K562 (cell line): ENCODE measurements around the gene DOCK4. TPM values are rescaled to one million over a fixed set of nuclear protein-coding genes. Genes with fewer than 3 reads are reported as not detected.

Source experiments
- ATAC-seq: fragments of 200-7000 bp; cut with Tn5 transposase; 3 replicates; pipeline ENCODE4 v1.9.1; 2020; ENCODE audit warnings: moderate library complexity
- BruUV-seq: library from RNA; stranded (reverse); fragments of 400-500 nt; replicated peaks from 2 replicates; lab custom pipeline; 2021; lab: Mats Ljungman, UMichigan
- CTCF ChIA-PET: fragments of 300-600 bp; formaldehyde crosslinking; extraction: SDS; loops from one replicate; lab custom pipeline; 2021; ENCODE audit warnings: low intra/inter-chr PET ratio; lab: Yijun Ruan, JAX
- POLR2A ChIA-PET: fragments of 300-600, 350-650 bp; sonication (Branson Sonifier 250); formaldehyde crosslinking; extraction: SDS; loops from one replicate; lab custom pipeline; 2021; ENCODE audit warnings: antibody characterized with exemption, inconsistent platforms; lab: Yijun Ruan, JAX
- DNase-seq, 4 experiments: peaks; one replicate each; pipeline versions ENCODE4 v3.0.0 to v3.0.0-alpha.2; 2011 to 2018; ENCODE audit warnings: low spot score in 3 of 4, mixed read lengths in 3 of 4; ENCODE audit errors: extremely low read depth in 1 of 4
- FAIRE-seq: peaks from 2 replicates; lab custom pipeline; 2011; peaks lifted over from hg19 to GRCh38; lab: Jason Lieb, UNC
- H2AFZ ChIP-seq: 2 replicates; pipeline ENCODE4 v1.6.0; 2011; ENCODE audit warnings: low read depth, low read length, control low read depth, inconsistent platforms
- H3K27ac ChIP-seq: fragments of 200-600 bp; 3 replicates; pipeline ENCODE4 v1.8.0; 2011; ENCODE audit warnings: low read depth, mild to moderate bottlenecking, control low read depth, inconsistent platforms, low read length, moderate library complexity, mixed read lengths; ENCODE audit errors: extremely low read depth
- H3K27me3 ChIP-seq, 2 experiments: fragments of 300-600 bp in 1 of 2; 2 replicates in 1 of 2; 3 replicates in 1 of 2; pipeline versions ENCODE4 v1.6.0 to v1.8.0; 2011; ENCODE audit warnings: inconsistent platforms in 2 of 2, low read length in 2 of 2, mild to moderate bottlenecking in 1 of 2, mixed read lengths in 1 of 2, moderate library complexity in 1 of 2; ENCODE audit not compliant: control insufficient read depth in 2 of 2, insufficient read depth in 2 of 2
- H3K36me3 ChIP-seq: fragments of 300-600 bp; 3 replicates; pipeline ENCODE4 v1.8.0; 2011; ENCODE audit warnings: mild to moderate bottlenecking, low read length, inconsistent platforms; ENCODE audit not compliant: control insufficient read depth, insufficient read depth
- H3K4me1 ChIP-seq, 2 experiments: fragments of 200-600 bp in 1 of 2; replicated peaks in 1 of 2; 2 replicates in 1 of 2; 3 replicates in 1 of 2; pipeline versions ENCODE4 v1.5.1 to v1.8.0; 2011; ENCODE audit warnings: inconsistent platforms in 2 of 2, low read length in 2 of 2, mild to moderate bottlenecking in 1 of 2, mixed read lengths in 1 of 2, moderate library complexity in 1 of 2; ENCODE audit not compliant: control insufficient read depth in 2 of 2, insufficient read depth in 2 of 2
- H3K4me2 ChIP-seq: 2 replicates; pipeline ENCODE4 v1.6.1; 2011; ENCODE audit warnings: low read length, control low read depth, inconsistent platforms, mixed read lengths; ENCODE audit not compliant: insufficient read depth
- H3K4me3 ChIP-seq: fragments of 200-600 bp; sonication (generic), shearing (Covaris generic); 2 replicates; pipeline ENCODE4 v1.5.1; 2016; ENCODE audit warnings: control low read depth, inconsistent platforms
- H3K79me2 ChIP-seq: fragments of 200-600 bp; 3 replicates; pipeline ENCODE4 v1.8.0; 2011; ENCODE audit warnings: low read length, inconsistent platforms; ENCODE audit not compliant: control insufficient read depth, insufficient read depth
- H3K9ac ChIP-seq, 2 experiments: 2 replicates each; pipeline versions ENCODE4 v1.6.0 to v1.6.1; 2011; ENCODE audit warnings: low read depth in 2 of 2, low read length in 2 of 2, control low read depth in 1 of 2, inconsistent platforms in 1 of 2, mild to moderate bottlenecking in 1 of 2, mixed read lengths in 1 of 2; ENCODE audit not compliant: insufficient read depth in 1 of 2
- H3K9me1 ChIP-seq: one replicate; pipeline ENCODE4 v1.6.0; 2011; ENCODE audit warnings: inconsistent platforms, mild to moderate bottlenecking, low read length, moderate library complexity; ENCODE audit not compliant: control insufficient read depth, insufficient read depth
- H3K9me3 ChIP-seq: replicated peaks from 2 replicates; pipeline ENCODE4 v1.5.1; 2011; ENCODE audit warnings: low read depth, low read length, inconsistent platforms; ENCODE audit not compliant: control insufficient read depth, insufficient read depth
- H4K20me1 ChIP-seq: replicated peaks from 2 replicates; pipeline ENCODE4 v1.6.1; 2011; ENCODE audit warnings: low read length, inconsistent platforms, mixed read lengths; ENCODE audit not compliant: control insufficient read depth, insufficient read depth
- ARHGAP35 ChIP-seq: fragments of 450-650 bp; IDR thresholded peaks from 2 replicates; pipeline ENCODE4 v1.6.1; 2018; ENCODE audit not compliant: partially characterized antibody
- CHCHD3 ChIP-seq: fragments of 250-450 bp; sonication (Bioruptor Pico); IDR thresholded peaks from 2 replicates; pipeline ENCODE4 v2.1.2; 2022; ENCODE audit warnings: mild to moderate bottlenecking
- ILF3 ChIP-seq: fragments of 450-650 bp; IDR thresholded peaks from 2 replicates; pipeline ENCODE4 v1.6.1; 2018; ENCODE audit warnings: antibody characterized with exemption, mild to moderate bottlenecking, moderate library complexity, borderline replicate concordance
- NBN ChIP-seq: fragments of 450-650 bp; IDR thresholded peaks from 2 replicates; pipeline ENCODE4 v1.6.1; 2016; ENCODE audit warnings: low read depth, mild to moderate bottlenecking
- POLR3G ChIP-seq: IDR thresholded peaks from 2 replicates; pipeline ENCODE4 v1.6.1; 2011; ENCODE audit not compliant: insufficient read length, insufficient replicate concordance; ENCODE audit errors: extremely low read depth
- SLC30A9 ChIP-seq: fragments of 250-450 bp; sonication (Bioruptor Pico); IDR thresholded peaks from 2 replicates; pipeline ENCODE4 v1.8.0; 2022; ENCODE audit warnings: mild to moderate bottlenecking, moderate library complexity
- WGBS: fragments of 100-300 bp; shearing (Covaris generic); methylation state at CpG from one replicate; pipeline ENCODE4 v1.1.6; 2016; ENCODE audit warnings: low coverage, mixed read lengths; ENCODE audit not compliant: insufficient coverage; ENCODE audit errors: missing lambda C conversion rate; 5-methylcytosine and 5-hydroxymethylcytosine counted together
- in situ Hi-C: fragments of 300-500 bp; cut with MboI; formaldehyde crosslinking; loops from 4 replicates; pipeline ENCODE4 v1.15.0; 2018; ENCODE audit warnings: inconsistent platforms, mixed read lengths
- intact Hi-C: fragments of 100-400 bp; cut with micrococcal nuclease; formaldehyde crosslinking; loops from 2 replicates; pipeline ENCODE4 v1.14.2; 2022
- polyA plus RNA-seq, 8 experiments: library from polyadenylated mRNA; depleted of rRNA in 4 of 8; stranded (reverse) in 5 of 8; unstranded in 3 of 8; fragments of >200 nt; fragmentation: Nextera tagmentation in 2 of 8; fragmentation: Illumina TruSeq in 1 of 8; extraction: Ambion mirVana in 2 of 8; extraction: Trizol in 1 of 8; gene quantifications; 2 replicates each; pipeline versions ENCODE4 v1.2.1 to v1.2.3, GENCODE V29; 2011 to 2014; ENCODE audit warnings: inconsistent platforms in 1 of 8, missing spikeins in 1 of 8
- total RNA-seq, 7 experiments: library from RNA; depleted of rRNA in 6 of 7; stranded (reverse); fragments of >200 nt in 6 of 7; fragmentation: Illumina TruSeq in 2 of 7; extraction: Trizol in 2 of 7; gene quantifications; 2 replicates each; pipeline versions ENCODE4 v1.2.1 to v1.2.3, GENCODE V29; 2011 to 2021; ENCODE audit warnings: low replicate concordance in 1 of 7
- TF ChIP-seq, protein P1 (sequence below): IDR thresholded peaks from 2 replicates; pipeline ENCODE4 v1.6.1; 2011; ENCODE audit not compliant: insufficient read length; ENCODE audit errors: extremely low read depth
- TF ChIP-seq, protein P2 (sequence below): conservative IDR thresholded peaks from 2 replicates; pipeline ENCODE4 v1.6.1; 2011; ENCODE audit warnings: low read depth, mild to moderate bottlenecking, low read length; ENCODE audit not compliant: control insufficient read depth

The DOCK4 gene
- total and polyA plus RNA-seq, 9 of the 15 experiments (the other 6 are each of a cell fraction or from before 2014, with no cell fraction given), result 0.42 to 5.7 (median 2.3) TPM

DNA sequence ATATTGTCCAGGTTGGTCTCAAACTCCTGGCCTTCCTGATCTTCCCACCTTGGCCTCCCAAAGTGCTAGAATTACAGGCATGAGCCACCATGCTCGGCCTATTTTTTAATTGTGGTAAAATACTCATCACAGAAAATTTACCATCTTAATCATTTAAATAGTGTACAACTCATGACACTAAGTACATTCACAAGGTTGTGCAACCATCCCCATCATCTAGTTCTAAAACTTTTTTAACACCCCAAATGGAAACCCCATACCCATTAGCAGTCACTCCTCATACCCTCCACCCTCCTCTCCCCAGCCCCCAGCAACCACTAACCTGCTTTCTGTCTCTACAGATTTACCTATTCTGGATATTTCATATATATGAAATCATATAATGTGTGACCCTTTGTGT lies 90.3 kb downstream of the DOCK4 start:
- Histone ChIP-seq H3K9ac (no peak overlapping the region), H3K4me3 (no peak overlapping the region), H3K4me1 (no peaks in the 10 kb centered on the region), H2AFZ (no peak overlapping the region), H3K79me2 (no peaks in the 10 kb centered on the region), H3K36me3 (no peaks in the 10 kb centered on the region), H3K27me3 (peaks cover 0 to 3% of the 10 kb centered on the region in 2 experiments; a peak in 3 of 5 replicates), H3K9me1 (no peaks in the 10 kb centered on the region), H4K20me1 (no peaks in the 10 kb centered on the region), H3K4me2 (no peak overlapping the region), H3K27ac (no peak overlapping the region), H3K9me3 (no peaks in the 10 kb centered on the region)
- TF ChIP-seq NBN (no peak), SLC30A9 (CRISPR knock-in tag) (no peak), CHCHD3 (CRISPR knock-in tag) (no peak), ILF3 (no peak), ARHGAP35 (no peak), POLR3G (no peak)
- TF ChIP-seq, protein P1, sequence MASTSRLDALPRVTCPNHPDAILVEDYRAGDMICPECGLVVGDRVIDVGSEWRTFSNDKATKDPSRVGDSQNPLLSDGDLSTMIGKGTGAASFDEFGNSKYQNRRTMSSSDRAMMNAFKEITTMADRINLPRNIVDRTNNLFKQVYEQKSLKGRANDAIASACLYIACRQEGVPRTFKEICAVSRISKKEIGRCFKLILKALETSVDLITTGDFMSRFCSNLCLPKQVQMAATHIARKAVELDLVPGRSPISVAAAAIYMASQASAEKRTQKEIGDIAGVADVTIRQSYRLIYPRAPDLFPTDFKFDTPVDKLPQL, result no peak
- TF ChIP-seq, protein P2, sequence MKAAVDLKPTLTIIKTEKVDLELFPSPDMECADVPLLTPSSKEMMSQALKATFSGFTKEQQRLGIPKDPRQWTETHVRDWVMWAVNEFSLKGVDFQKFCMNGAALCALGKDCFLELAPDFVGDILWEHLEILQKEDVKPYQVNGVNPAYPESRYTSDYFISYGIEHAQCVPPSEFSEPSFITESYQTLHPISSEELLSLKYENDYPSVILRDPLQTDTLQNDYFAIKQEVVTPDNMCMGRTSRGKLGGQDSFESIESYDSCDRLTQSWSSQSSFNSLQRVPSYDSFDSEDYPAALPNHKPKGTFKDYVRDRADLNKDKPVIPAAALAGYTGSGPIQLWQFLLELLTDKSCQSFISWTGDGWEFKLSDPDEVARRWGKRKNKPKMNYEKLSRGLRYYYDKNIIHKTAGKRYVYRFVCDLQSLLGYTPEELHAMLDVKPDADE, result no peak
- DNase-seq (no peak), FAIRE-seq (no peak), ATAC-seq (no peak)
- no TSS peak for BruUV-seq
- POLR2A ChIA-PET, result no interaction called here
- CTCF ChIA-PET, result no interaction called here
- WGBS, result 0% methylated on average over 1 of the region's 1 CpG
- in situ Hi-C loops (no loop called here), intact Hi-C loops (no loop called here)
